Nephron (organoid): ENCODE measurements around the gene PRKG1.

Source experiments
- H3K27ac Mint-ChIP-seq, 3 experiments: 2 replicates each; pipeline ENCODE4 v1.8.0; 2020; ENCODE audit warnings: mixed read lengths in 3 of 3, mild to moderate bottlenecking in 2 of 3, moderate library complexity in 1 of 3
- H3K27me3 Mint-ChIP-seq: 2 replicates; pipeline ENCODE4 v1.8.0; 2021; ENCODE audit warnings: low read depth, mild to moderate bottlenecking, moderate library complexity, mixed read lengths
- H3K36me3 Mint-ChIP-seq: 2 replicates; pipeline ENCODE4 v1.8.0; 2020; ENCODE audit warnings: low read depth, mixed read lengths
- H3K4me1 Mint-ChIP-seq: 2 replicates; pipeline ENCODE4 v1.8.0; 2020; ENCODE audit warnings: mixed read lengths
- H3K4me3 Mint-ChIP-seq, 3 experiments: 2 replicates each; pipeline ENCODE4 v1.8.0; 2020; ENCODE audit warnings: mild to moderate bottlenecking in 3 of 3, mixed read lengths in 3 of 3, moderate library complexity in 2 of 3
- H3K9me3 Mint-ChIP-seq: 2 replicates; pipeline ENCODE4 v1.8.0; 2020; ENCODE audit warnings: mixed read lengths
- TF ChIP-seq, protein P1 (sequence below), 3 experiments: fragments of 200-600 bp; sonication (generic); IDR thresholded peaks; one replicate each; pipeline ENCODE4 v1.5.0; 2021; ENCODE audit warnings: antibody characterized with exemption in 3 of 3; ENCODE audit not compliant: unreplicated experiment in 3 of 3

PRKG1 gene

DNA sequence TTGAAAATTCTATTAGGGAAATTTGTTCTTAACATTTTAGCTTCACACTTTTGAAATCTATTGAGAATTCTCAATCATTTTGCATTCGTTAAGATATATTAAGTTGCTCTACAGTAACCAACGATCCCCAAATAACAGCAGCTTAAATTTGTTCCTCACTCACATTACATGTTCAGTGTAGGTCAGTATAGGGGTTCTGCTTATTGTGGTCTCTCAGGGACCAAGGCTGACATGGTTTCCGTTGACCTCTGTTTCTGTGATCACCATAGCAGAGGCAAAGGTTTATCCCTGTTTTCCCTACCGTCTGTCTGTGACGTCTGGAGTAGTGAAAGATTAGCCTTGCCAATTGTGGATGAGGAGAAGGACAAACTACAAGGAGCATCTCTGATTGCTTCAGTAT, 860.1 kb downstream of the PRKG1 start:
- Mint-ChIP-seq H3K27ac (peak overlapping the region in 1 of 3 experiments; percentile 44), H3K4me1 (peaks cover 50% of the 10 kb centered on the region), H3K4me3 (no peak overlapping the region), H3K36me3 (no peaks in the 10 kb centered on the region), H3K9me3 (no peaks in the 10 kb centered on the region), H3K27me3 (no peaks in the 10 kb centered on the region)
- TF ChIP-seq, protein P1, sequence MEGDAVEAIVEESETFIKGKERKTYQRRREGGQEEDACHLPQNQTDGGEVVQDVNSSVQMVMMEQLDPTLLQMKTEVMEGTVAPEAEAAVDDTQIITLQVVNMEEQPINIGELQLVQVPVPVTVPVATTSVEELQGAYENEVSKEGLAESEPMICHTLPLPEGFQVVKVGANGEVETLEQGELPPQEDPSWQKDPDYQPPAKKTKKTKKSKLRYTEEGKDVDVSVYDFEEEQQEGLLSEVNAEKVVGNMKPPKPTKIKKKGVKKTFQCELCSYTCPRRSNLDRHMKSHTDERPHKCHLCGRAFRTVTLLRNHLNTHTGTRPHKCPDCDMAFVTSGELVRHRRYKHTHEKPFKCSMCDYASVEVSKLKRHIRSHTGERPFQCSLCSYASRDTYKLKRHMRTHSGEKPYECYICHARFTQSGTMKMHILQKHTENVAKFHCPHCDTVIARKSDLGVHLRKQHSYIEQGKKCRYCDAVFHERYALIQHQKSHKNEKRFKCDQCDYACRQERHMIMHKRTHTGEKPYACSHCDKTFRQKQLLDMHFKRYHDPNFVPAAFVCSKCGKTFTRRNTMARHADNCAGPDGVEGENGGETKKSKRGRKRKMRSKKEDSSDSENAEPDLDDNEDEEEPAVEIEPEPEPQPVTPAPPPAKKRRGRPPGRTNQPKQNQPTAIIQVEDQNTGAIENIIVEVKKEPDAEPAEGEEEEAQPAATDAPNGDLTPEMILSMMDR (IDR thresholded peaks at IDR 0.05; ENCODE audit: unreplicated experiment in 3 of 3): no peak

DNA sequence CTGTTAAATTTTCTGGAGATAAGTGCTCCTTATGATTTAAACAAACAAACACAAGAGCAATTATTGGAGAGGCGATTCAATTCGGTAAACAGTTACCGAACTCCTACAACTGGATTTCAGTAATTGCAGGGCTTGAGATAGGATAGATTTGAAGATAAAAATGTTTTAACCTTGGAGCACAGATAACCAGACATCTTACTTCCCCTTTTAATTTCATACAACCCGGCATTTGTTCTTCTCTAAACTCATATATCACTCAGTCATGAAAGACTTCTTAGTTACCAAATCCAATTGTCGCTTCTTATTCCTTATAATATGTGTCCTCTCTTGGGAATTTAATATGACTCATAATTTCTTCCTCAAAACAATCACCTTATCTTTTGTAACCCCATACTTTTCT, 861.1 kb downstream of the PRKG1 start:
- no peak overlapping the region for H3K4me3 Mint-ChIP-seq
- peak overlapping the region in 1 of 3 experiments; percentile 18 for H3K27ac Mint-ChIP-seq
- no peaks in the 10 kb centered on the region for H3K27me3 Mint-ChIP-seq
- TF ChIP-seq, protein P1 (IDR thresholded peaks at IDR 0.05; ENCODE audit: unreplicated experiment in 3 of 3): no peak
- H3K36me3 Mint-ChIP-seq: no peaks in the 10 kb centered on the region
- H3K4me1 Mint-ChIP-seq: peaks cover 50% of the 10 kb centered on the region
- H3K9me3 Mint-ChIP-seq: no peaks in the 10 kb centered on the region

DNA sequence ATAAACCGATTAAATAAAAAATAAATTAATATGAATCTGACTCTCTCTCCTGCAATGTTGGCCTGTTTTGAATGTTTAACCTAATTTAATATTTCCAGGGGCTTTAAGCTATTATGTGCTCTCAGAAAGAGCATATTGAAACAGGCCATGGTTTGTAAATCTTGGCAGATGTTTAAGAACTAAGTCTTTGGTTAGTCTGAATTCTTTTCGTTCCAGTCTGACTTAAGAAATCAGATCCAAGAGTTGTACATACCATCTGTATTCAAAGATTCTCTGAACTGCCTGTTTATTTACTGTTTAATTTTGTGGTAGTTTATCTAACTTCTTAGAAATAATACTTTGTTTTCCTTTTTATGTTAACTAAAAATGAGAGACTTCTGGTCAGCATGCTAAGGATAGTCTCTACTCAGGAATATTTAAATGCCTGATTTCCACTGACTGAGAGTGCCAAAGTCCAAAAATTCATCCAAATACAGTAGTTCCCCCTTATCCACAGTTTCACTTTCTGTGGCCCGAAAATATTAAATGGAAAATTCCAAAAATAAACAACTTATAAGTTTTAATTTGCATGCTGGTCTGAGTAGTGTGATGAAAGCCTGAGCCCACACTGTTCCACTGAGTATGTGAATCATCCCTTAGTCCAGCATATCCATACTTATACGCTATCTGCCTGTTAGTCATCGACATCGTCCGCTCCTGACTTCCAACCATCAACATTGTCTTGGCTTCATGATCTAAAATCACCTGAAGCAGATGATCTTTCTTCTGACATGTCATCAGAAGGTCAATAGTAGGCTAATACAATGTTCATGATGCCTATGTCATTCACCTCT, 863.2 kb downstream of the PRKG1 start:
- H3K27me3 Mint-ChIP-seq: no peaks in the 10 kb centered on the region
- no peaks in the 10 kb centered on the region for H3K36me3 Mint-ChIP-seq
- peaks cover 47% of the 10 kb centered on the region for H3K4me1 Mint-ChIP-seq
- no peak overlapping the region for H3K4me3 Mint-ChIP-seq
- peak overlapping the region in 2 of 3 experiments; percentile 31 to 39 for H3K27ac Mint-ChIP-seq
- TF ChIP-seq, protein P1 (IDR thresholded peaks at IDR 0.05; ENCODE audit: unreplicated experiment in 3 of 3): no peak
- peaks cover 2% of the 10 kb centered on the region for H3K9me3 Mint-ChIP-seq

DNA sequence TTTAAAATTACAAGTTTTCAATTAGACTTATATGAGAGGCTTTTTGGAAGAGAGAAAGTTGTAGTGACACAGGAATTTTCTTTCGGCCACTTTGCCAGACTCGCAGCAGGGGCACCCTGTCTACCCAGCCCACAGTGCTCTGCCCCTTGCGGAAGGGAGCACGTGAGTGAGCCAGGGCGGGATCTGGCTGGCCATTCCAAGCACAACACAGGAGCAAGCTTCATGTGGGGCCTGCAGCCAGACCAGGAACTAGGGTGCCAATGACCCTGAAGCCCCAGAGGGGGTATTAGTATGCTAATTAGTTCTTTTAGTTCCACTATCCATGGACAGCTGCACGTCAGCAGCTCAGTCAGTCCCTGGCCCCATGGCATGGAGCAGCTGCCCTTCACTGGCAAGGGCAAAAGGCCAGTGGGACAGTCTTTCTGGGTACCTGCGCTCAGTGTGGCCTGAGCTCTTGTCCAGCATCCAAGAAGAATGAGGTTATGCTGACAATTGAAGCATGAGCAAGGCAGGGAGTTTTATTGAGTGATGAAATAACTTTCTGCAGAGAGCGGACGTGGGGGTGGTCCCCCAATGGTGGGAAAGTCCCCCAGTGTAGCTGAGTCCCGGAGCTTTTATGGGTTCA, 876.2 kb downstream of the PRKG1 start:
- Mint-ChIP-seq H3K27ac (peak overlapping the region in 2 of 3 experiments; percentile 34 to 69), H3K36me3 (peaks cover 9% of the 10 kb centered on the region), H3K4me1 (peaks cover 19% of the 10 kb centered on the region), H3K9me3 (peaks cover 11% of the 10 kb centered on the region), H3K4me3 (no peak overlapping the region), H3K27me3 (no peaks in the 10 kb centered on the region)
- TF ChIP-seq, protein P1 (IDR thresholded peaks at IDR 0.05; ENCODE audit: unreplicated experiment in 3 of 3): no peak

DNA sequence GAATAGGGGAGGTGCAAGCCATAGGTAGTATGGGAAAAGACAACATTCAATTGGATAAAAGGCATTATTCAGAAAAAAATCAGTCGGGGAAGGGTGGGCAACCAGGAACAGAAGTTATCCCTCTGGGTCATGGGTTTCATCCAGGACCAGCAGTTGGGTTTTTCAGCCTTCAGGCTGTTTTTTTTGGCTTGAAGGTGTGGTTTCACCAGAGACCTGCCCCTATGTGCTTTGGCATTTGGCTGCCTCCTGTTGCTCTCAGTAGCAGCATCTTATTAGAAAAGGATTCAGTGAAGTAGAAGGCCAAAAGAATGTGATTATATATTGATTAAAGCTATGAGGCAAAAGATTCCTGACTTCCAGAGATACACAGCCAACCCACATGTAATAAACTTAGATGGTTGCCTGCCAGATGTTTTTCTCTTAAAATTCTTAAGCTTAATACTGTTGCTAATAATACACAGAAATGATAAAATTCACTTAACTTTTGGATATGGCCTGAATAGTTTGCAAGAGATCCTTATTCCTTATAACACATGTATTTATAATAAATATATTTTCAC, 876.8 kb downstream of the PRKG1 start:
- Mint-ChIP-seq H3K9me3 (peaks cover 7% of the 10 kb centered on the region), H3K4me1 (peaks cover 19% of the 10 kb centered on the region), H3K4me3 (no peak overlapping the region), H3K27ac (peak overlapping the region in 2 of 3 experiments; percentile 69 to 87), H3K27me3 (no peaks in the 10 kb centered on the region), H3K36me3 (peaks cover 6% of the 10 kb centered on the region)
- TF ChIP-seq, protein P1 (IDR thresholded peaks at IDR 0.05; ENCODE audit: unreplicated experiment in 3 of 3): no peak
